ENCODE results near the gene WWOX.

DNA sequence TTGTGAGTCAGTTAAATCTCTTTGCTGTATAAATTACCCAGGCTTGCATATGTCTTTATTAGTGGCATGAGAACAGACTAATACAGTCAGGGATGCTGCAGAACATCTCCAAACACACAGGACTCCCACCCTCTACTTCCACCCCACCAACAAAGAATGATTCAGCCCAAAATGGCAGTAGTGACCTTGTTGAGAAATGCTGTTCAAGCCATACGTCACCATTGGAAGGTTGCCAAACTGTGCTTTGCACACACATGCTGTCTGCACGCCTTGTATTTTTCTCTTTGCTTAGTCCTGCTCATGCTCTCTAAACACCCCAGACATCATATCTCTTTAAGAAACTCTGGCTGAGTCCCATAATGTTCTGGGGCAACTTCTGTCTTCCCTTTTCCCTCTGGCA is 589.6 kb downstream of the WWOX start:
- TF ChIP-seq, protein P1, sequence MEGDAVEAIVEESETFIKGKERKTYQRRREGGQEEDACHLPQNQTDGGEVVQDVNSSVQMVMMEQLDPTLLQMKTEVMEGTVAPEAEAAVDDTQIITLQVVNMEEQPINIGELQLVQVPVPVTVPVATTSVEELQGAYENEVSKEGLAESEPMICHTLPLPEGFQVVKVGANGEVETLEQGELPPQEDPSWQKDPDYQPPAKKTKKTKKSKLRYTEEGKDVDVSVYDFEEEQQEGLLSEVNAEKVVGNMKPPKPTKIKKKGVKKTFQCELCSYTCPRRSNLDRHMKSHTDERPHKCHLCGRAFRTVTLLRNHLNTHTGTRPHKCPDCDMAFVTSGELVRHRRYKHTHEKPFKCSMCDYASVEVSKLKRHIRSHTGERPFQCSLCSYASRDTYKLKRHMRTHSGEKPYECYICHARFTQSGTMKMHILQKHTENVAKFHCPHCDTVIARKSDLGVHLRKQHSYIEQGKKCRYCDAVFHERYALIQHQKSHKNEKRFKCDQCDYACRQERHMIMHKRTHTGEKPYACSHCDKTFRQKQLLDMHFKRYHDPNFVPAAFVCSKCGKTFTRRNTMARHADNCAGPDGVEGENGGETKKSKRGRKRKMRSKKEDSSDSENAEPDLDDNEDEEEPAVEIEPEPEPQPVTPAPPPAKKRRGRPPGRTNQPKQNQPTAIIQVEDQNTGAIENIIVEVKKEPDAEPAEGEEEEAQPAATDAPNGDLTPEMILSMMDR (IDR thresholded peaks at IDR 0.05; ENCODE audit: extremely low read depth in 1 of 2, insufficient read depth in 1 of 2, low read depth in 1 of 2, low read length in 2 of 2), result no peak
- TF ChIP-seq POLR2A (IDR thresholded peaks at IDR 0.05; ENCODE audit: low read depth, low read length) (no peak), EZH2 (IDR thresholded peaks at IDR 0.05; ENCODE audit: borderline replicate concordance, low read depth, low read length, severe bottlenecking) (no peak), POLR2AphosphoS5 (IDR thresholded peaks at IDR 0.05; ENCODE audit: insufficient read depth, low read depth, low read length) (no peak), GATA2 (IDR thresholded peaks at IDR 0.05; ENCODE audit: insufficient read depth, insufficient read length, low read depth, low read length) (no peak), FOS (IDR thresholded peaks at IDR 0.05; ENCODE audit: borderline replicate concordance, insufficient read depth, low read length) (no peak), MYC (IDR thresholded peaks at IDR 0.05; ENCODE audit: low read depth, low read length) (no peak)
- TF ChIP-seq, protein P2, sequence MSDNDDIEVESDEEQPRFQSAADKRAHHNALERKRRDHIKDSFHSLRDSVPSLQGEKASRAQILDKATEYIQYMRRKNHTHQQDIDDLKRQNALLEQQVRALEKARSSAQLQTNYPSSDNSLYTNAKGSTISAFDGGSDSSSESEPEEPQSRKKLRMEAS (IDR thresholded peaks at IDR 0.05; ENCODE audit: insufficient read depth, insufficient read length), result no peak
